ENCODE results near the gene PKN2. TPM values are rescaled to one million over a fixed set of nuclear protein-coding genes. Genes with fewer than 3 reads are reported as not detected.
"Not testable (repeated sequence)": the region's sequence is repeated elsewhere in the genome, so short reads cannot be mapped to it uniquely, and the experiment has no call there.

The PKN2 gene
- total RNA-seq, 2 experiments from 2014 or later: 15.5 to 15.7 TPM

- H3K9me3 Mint-ChIP-seq: peaks cover 3% of the 10 kb centered on the region
- no peak overlapping the region for H3K27ac Mint-ChIP-seq
- H3K36me3 Mint-ChIP-seq: peaks cover 21% of the 10 kb centered on the region
- no peak for DNase-seq
- peak overlapping the region; percentile 35 for H3K4me3 Mint-ChIP-seq
- H3K27me3 Mint-ChIP-seq: no peaks in the 10 kb centered on the region
- H3K4me1 Mint-ChIP-seq: peaks cover 32% of the 10 kb centered on the region
Measured at GRCh38 chr1:88698764-88699163, 14.7 kb downstream of the PKN2 start.

- H3K27ac Mint-ChIP-seq: no peak overlapping the region
- no peak overlapping the region for H3K4me3 Mint-ChIP-seq
- no peak for DNase-seq
- H3K36me3 Mint-ChIP-seq: peaks cover 17% of the 10 kb centered on the region
- peaks cover 30% of the 10 kb centered on the region for H3K4me1 Mint-ChIP-seq
- no peaks in the 10 kb centered on the region for H3K27me3 Mint-ChIP-seq
- H3K9me3 Mint-ChIP-seq: peaks cover 3% of the 10 kb centered on the region
Measured at GRCh38 chr1:88700425-88701013, 16.4 kb downstream of the PKN2 start.

- peaks cover 3% of the 10 kb centered on the region for H3K9me3 Mint-ChIP-seq
- no peaks in the 10 kb centered on the region for H3K27me3 Mint-ChIP-seq
- H3K4me3 Mint-ChIP-seq: no peak overlapping the region
- peaks cover 17% of the 10 kb centered on the region for H3K36me3 Mint-ChIP-seq
- H3K27ac Mint-ChIP-seq: no peak overlapping the region
- DNase-seq: no peak
- H3K4me1 Mint-ChIP-seq: peaks cover 22% of the 10 kb centered on the region
Measured at GRCh38 chr1:88701275-88701674, 17.2 kb downstream of the PKN2 start.

GRCh38 chr1:88701793-88702192, 17.7 kb downstream of the PKN2 start:
- H3K36me3 Mint-ChIP-seq: peaks cover 18% of the 10 kb centered on the region
- not testable (repeated sequence) for H3K4me3 Mint-ChIP-seq, DNase-seq, H3K27me3 Mint-ChIP-seq, H3K27ac Mint-ChIP-seq, H3K9me3 Mint-ChIP-seq
- H3K4me1 Mint-ChIP-seq: peaks cover 22% of the 10 kb centered on the region

GRCh38 chr1:88708011-88708410, 23.9 kb downstream of the PKN2 start:
- DNase-seq: no peak
- H3K27me3 Mint-ChIP-seq: no peaks in the 10 kb centered on the region
- H3K36me3 Mint-ChIP-seq: peaks cover 25% of the 10 kb centered on the region
- no peak overlapping the region for H3K27ac Mint-ChIP-seq
- H3K4me1 Mint-ChIP-seq: peaks cover 6% of the 10 kb centered on the region
- peaks cover 3% of the 10 kb centered on the region for H3K9me3 Mint-ChIP-seq
- H3K4me3 Mint-ChIP-seq: no peak overlapping the region

- H3K4me3 Mint-ChIP-seq, H3K27me3 Mint-ChIP-seq, H3K4me1 Mint-ChIP-seq, H3K27ac Mint-ChIP-seq, DNase-seq: not testable (repeated sequence)
- Mint-ChIP-seq H3K36me3 (peaks cover 60% of the 10 kb centered on the region), H3K9me3 (peaks cover 31% of the 10 kb centered on the region)
Measured at GRCh38 chr1:88712907-88713306, 28.8 kb downstream of the PKN2 start.

- not testable (repeated sequence) for DNase-seq, H3K4me3 Mint-ChIP-seq, H3K4me1 Mint-ChIP-seq, H3K27ac Mint-ChIP-seq, H3K27me3 Mint-ChIP-seq
- peaks cover 48% of the 10 kb centered on the region for H3K36me3 Mint-ChIP-seq
- H3K9me3 Mint-ChIP-seq: peaks cover 31% of the 10 kb centered on the region
Measured at GRCh38 chr1:88716571-88716970, 32.5 kb downstream of the PKN2 start.

GRCh38 chr1:88722492-88722891, 38.4 kb downstream of the PKN2 start:
- peaks cover under 1% of the 10 kb centered on the region for H3K9me3 Mint-ChIP-seq
- no peaks in the 10 kb centered on the region for H3K27me3 Mint-ChIP-seq
- peaks cover 15% of the 10 kb centered on the region for H3K36me3 Mint-ChIP-seq
- peaks cover 34% of the 10 kb centered on the region for H3K4me1 Mint-ChIP-seq
- no peak overlapping the region for H3K27ac Mint-ChIP-seq
- H3K4me3 Mint-ChIP-seq: no peak overlapping the region
- no peak for DNase-seq

GRCh38 chr1:88726697-88727096, 42.6 kb downstream of the PKN2 start:
- Mint-ChIP-seq H3K36me3 (peaks cover 34% of the 10 kb centered on the region), H3K27me3 (no peaks in the 10 kb centered on the region), H3K27ac (no peak overlapping the region), H3K4me1 (peaks cover 46% of the 10 kb centered on the region), H3K4me3 (no peak overlapping the region), H3K9me3 (no peaks in the 10 kb centered on the region)
- DNase-seq: no peak

GRCh38 chr1:88727205-88727604, 43.1 kb downstream of the PKN2 start:
- H3K4me3 Mint-ChIP-seq: no peak overlapping the region
- H3K36me3 Mint-ChIP-seq: peaks cover 34% of the 10 kb centered on the region
- peaks cover 47% of the 10 kb centered on the region for H3K4me1 Mint-ChIP-seq
- DNase-seq: no peak
- H3K27ac Mint-ChIP-seq: no peak overlapping the region
- H3K27me3 Mint-ChIP-seq: no peaks in the 10 kb centered on the region
- H3K9me3 Mint-ChIP-seq: no peaks in the 10 kb centered on the region

GRCh38 chr1:88729297-88729696, 45.2 kb downstream of the PKN2 start:
- Mint-ChIP-seq H3K27me3 (no peaks in the 10 kb centered on the region), H3K9me3 (peaks cover 5% of the 10 kb centered on the region), H3K4me3 (no peak overlapping the region), H3K4me1 (peaks cover 38% of the 10 kb centered on the region), H3K36me3 (peaks cover 44% of the 10 kb centered on the region), H3K27ac (no peak overlapping the region)
- DNase-seq: no peak

GRCh38 chr1:88730132-88730675, 46.1 kb downstream of the PKN2 start:
- no peak for DNase-seq
- H3K27ac Mint-ChIP-seq: no peak overlapping the region
- no peak overlapping the region for H3K4me3 Mint-ChIP-seq
- peaks cover 12% of the 10 kb centered on the region for H3K9me3 Mint-ChIP-seq
- H3K36me3 Mint-ChIP-seq: peaks cover 51% of the 10 kb centered on the region
- peaks cover 34% of the 10 kb centered on the region for H3K4me1 Mint-ChIP-seq
- H3K27me3 Mint-ChIP-seq: no peaks in the 10 kb centered on the region

- Mint-ChIP-seq H3K36me3 (peaks cover 58% of the 10 kb centered on the region), H3K4me1 (peaks cover 29% of the 10 kb centered on the region), H3K27me3 (no peaks in the 10 kb centered on the region), H3K9me3 (peaks cover 19% of the 10 kb centered on the region), H3K27ac (peak overlapping the region; percentile 20), H3K4me3 (no peak overlapping the region)
- no peak for DNase-seq
Measured at GRCh38 chr1:88730995-88731394, 46.9 kb downstream of the PKN2 start.

GRCh38 chr1:88731475-88732269, 47.6 kb downstream of the PKN2 start:
- Mint-ChIP-seq H3K36me3 (peaks cover 63% of the 10 kb centered on the region), H3K27me3 (no peaks in the 10 kb centered on the region), H3K9me3 (peaks cover 21% of the 10 kb centered on the region), H3K27ac (no peak overlapping the region), H3K4me1 (peaks cover 26% of the 10 kb centered on the region), H3K4me3 (no peak overlapping the region)
- no peak for DNase-seq

GRCh38 chr1:88735382-88735781, 51.3 kb downstream of the PKN2 start:
- Mint-ChIP-seq H3K9me3 (peaks cover 21% of the 10 kb centered on the region), H3K36me3 (peaks cover 56% of the 10 kb centered on the region), H3K4me3 (no peak overlapping the region), H3K27me3 (no peaks in the 10 kb centered on the region), H3K27ac (no peak overlapping the region), H3K4me1 (peaks cover 29% of the 10 kb centered on the region)
- DNase-seq: no peak

Measured in activated naive CD8-positive, alpha-beta T cell treated with anti-CD3 and anti-CD28 coated beads for 36 hours (primary cell).